ENCODE results near the gene FCAMR.

Gene FCAMR

DNA sequence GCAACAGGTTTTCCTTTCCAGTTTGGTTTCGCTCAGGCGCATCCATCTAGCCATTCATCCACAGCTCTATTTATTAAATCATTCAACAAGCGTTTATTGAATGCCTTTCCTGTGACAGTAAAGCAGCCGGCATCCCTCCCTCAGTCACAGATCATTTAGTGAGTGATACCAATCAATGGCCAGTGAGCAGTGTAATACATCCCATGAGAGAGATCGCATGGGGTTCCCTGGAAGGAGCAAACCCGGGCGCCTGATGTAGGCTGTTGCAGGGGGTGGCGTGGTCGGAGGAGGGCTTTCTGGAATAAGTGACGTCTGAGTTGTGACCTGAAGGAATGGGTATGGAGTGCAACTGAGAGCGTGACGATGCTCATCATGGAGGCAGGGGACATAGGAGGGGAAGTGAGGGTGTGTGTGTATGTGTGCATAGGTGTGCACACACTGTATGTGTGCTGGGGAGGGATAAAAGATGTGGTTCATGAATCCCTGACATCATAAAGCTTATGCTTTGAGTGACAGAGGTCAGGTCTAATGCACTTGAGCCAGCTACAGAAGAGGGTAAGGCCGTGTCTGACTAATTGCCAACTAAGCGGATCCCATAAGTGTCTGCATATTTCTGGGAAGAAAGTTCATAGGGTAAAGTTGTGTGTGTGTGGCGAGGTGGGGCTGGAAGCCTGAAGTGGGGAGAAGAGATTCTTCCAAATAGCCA, 55.1 kb downstream of the FCAMR start:
- H3K27ac ChIP-seq: no peak overlapping the region
- no peak for DNase-seq (ENCODE audit: low read depth, low spot score)

DNA sequence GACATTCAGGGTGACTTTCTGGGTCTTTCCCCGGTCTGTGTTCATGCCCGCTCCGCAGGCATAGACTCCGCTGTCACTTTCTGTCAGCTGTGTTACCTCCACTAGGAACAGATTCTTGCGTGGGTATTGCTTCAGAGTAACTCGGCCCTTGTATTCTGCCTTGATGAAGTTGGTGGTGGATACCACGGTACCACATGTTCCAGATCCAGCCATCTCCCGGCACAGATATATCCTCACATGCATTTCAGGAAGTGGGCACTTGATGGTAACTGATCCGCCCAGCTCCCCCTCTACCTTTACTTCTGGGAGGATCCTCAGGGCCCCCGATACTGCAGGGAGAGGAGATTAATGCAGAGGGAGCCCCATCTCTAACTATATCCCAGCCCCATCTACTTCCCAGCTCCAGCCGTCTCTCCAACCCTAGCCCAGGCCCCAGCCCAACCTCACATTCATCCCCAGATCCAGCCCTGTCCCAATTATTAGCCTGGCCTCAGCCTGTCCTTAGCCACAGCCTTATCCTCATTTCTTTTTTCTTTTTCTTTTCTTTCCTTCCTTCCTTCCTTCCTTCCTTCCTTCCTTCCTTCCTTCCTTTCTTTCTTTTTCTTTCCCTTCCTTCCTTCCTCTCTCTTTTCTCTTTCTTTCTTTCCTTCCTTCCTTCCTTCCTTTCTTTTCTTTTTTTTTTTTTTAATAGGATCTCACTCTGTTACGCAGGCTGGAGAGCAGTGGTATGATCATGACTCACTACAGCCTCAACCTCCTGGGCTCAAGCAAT, 56.3 kb downstream of the FCAMR start:
- no peak for DNase-seq (ENCODE audit: low read depth, low spot score)
- H3K27ac ChIP-seq: no peak overlapping the region

DNA sequence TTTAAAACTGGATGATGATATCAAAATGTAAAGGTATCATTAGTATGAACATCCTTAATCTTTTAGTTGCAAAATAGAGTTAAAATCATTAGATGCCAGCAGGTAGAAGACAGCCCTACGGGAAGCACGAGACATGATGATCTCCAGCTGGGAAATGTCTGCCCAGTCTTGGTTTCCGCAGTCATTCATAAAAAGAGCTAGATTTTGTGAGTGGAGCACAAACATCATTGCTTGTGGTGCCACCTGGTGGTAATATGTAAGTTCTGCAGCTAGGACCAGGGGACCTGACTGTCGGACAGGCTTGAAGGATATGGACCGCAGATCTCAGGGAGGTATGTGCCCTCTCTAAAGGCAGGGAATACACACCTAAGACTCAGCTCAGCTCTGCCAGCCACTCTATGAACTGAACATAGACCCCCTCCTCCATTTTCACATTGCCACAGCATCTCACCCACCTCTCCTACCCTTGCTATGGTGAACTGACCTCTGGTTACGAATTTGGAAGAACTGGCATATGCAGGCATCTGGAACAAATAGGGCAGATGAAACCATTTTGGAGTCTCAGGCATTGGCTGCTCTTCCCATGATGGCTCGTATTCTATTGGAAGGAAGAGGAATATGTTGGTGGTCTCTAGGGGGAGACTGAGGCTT, 57.7 kb downstream of the FCAMR start:
- peak; percentile 10 for DNase-seq (ENCODE audit: low read depth, low spot score)
- H3K27ac ChIP-seq: no peak overlapping the region

DNA sequence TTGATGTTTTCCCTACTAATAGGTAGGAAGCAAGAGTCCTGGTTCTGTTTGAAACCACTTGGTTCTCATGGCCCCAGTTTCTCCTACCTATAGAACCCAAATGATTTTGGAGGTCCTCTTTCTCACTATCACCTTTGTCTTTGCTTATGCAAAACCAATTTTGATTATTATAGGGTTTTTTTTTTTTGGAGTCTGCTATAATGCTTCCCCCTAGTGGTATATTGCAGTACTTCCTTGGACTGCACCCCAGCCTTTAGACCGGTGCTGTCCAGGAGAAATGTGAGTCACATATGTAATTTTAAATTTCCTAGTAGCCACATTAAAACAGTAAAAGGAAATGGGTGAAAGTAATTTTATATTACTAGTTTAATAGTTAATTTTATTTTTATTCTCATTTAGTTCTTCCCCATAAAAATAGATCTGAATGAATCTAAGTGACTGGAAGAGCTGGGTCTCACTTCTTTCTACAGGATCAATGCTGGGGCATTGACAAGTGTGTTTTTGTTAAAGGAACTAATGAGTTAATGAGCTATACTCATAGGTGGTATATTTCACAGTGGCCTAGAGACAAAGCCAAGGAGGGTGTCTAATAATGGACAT, 59.1 kb downstream of the FCAMR start:
- no peak overlapping the region for H3K27ac ChIP-seq
- DNase-seq (ENCODE audit: low read depth, low spot score): no peak

DNA sequence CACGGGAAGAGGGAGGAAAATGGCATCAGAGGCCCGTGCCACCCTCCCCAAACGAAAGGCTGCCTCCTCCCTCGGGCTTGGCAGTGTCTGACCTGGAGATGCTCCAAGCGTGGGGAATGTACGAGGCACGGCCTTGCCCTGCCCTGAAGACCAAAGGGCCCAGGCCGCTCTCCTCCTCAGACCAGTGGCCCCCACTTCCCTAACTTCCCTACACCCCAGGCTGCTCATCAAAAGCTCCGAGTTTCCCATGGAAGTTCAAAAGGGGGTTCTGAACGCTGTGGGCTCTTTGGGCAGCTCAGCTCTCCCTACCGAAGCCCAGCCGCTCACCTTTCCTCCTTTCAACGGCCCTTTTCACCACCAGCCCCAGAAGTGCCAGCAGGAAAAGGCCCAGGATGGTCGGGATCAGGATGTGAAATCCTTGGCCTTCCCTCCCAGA, 60.4 kb downstream of the FCAMR start:
- peak overlapping the region; percentile 60 for H3K27ac ChIP-seq
- no peak for DNase-seq (ENCODE audit: low read depth, low spot score)

DNA sequence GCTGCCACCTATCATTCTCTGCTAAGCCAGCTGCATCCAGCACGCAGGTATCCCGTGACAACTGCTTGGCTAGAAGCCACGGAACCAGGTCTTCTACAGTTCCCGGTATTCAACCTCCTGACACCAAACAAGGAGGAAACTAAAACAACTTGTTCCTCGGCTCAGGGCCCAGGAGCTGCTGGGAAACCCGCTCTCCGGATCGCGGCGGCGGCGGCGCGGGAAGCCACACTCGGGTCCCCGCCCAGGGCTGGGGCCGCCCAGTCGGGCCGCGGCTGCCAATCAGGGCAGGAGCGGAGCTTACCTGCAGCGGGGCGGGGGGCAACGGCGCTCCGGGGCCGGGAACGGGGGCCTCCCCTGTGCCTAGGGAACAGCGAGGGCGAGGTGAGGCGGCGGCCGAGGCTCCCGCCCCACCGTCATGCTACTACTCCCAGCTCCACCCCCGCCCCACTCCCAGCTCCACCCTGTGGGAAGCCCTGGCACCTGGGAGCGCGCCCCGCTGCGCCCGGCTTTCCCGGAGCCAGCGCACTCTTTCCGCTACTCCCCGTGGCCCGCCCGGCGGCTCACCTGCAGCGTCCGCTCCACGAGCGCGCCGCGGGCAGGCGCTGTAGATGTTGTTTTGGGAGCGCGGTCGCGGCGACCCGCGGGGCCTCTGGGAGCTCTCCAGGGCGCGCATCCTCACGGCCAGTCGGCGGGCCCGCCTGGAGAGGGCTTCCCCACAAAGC, 60.9 kb downstream of the FCAMR start:
- H3K27ac ChIP-seq: peak overlapping the region; percentile 60
- DNase-seq (ENCODE audit: low read depth, low spot score): no peak

DNA sequence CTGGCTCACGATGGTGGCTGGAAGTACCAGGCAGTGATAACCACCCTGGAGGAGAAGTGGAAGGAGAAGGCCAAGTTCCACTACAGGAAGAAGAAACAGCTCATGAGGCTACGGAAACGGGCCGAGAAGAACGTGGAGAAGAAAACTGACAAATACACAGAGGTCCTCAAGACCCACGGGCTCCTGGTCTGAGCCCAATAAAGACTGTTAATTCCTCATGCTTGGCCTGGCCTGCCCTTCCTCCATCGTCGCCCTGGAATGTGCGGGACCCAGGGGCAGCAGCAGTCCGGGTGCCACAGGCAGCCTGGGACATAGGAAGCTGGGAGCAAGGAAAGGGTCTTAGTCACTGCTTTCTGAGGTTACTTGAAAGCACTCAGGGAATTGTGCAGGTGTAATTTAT, 62.2 kb downstream of the FCAMR start:
- no peak overlapping the region for H3K27ac ChIP-seq
- no peak for DNase-seq (ENCODE audit: low read depth, low spot score)
